GM13977 (cell line): Measurements from ENCODE around the gene CISTR.

ENCODE experiments used
- DNase-seq: peaks from one replicate; pipeline ENCODE4 v3.0.0; 2012; ENCODE audit warnings: low spot score
- in situ Hi-C: fragments of 300-500 bp; cut with MboI; formaldehyde crosslinking; loops from one replicate; pipeline ENCODE4 v1.12.0; 2022; ENCODE audit warnings: low sequenced_read_pairs, low pct_unique_long_range_greater_than_20kb, mixed read lengths, inconsistent platforms; ENCODE audit not compliant: unreplicated experiment
- TF ChIP-seq, protein P1 (sequence below): IDR thresholded peaks from 2 replicates; pipeline ENCODE4 v1.5.1; 2012; ENCODE audit warnings: mild to moderate bottlenecking, control low read depth; ENCODE audit not compliant: insufficient read depth; ENCODE audit errors: extremely low read depth, missing control alignments

Gene CISTR

DNA sequence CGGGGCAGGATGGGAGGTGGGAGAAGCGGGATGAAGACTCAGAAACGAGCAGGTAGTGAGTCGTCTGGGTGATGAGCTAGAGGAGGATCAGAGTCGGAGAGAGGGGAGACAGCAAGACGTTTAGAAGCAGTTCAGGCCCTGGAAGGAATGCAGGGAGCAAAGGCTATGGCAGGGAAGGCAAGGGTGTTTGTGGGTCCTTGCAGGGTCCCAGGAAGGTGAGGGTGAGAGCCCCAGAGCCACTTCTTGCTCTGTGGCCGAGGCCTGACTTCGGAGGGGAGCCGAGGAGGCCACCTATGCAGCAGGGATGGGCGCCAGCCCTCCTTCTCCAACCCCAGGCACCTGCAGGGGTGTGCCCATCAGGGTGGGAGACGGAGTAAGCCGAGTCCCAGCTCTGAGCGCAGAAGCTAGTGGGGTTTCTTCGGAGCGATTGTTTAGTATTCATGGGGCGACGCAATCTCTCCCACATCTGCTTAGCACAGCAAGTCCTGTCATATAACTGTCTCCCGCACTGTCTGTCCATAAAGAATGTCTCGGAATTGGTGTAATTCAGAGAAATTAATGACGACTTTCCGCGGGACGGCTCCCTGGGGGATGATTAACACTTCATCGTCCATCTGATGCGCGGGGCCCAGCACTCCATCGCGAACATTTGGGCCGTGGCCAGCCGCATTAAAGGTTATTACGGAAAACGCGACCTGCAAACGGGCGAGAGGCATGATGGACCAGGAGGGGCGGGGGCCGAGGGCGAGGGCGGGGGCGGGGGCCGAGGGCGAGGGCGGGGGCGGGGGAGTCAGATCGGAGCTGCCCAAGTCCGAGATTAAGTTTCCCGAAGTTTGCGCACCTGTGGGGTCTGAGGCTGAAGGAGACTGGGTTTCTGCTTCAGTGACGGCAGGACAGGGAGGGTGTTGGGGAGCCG lies 12.3 kb downstream of the CISTR start:
- DNase-seq, result no peak
- in situ Hi-C loops, result loop anchor here (5.0 kb wide), 1 partner anchor 37 kb away; no protein-coding TSS in a partner anchor
- TF ChIP-seq, protein P1, sequence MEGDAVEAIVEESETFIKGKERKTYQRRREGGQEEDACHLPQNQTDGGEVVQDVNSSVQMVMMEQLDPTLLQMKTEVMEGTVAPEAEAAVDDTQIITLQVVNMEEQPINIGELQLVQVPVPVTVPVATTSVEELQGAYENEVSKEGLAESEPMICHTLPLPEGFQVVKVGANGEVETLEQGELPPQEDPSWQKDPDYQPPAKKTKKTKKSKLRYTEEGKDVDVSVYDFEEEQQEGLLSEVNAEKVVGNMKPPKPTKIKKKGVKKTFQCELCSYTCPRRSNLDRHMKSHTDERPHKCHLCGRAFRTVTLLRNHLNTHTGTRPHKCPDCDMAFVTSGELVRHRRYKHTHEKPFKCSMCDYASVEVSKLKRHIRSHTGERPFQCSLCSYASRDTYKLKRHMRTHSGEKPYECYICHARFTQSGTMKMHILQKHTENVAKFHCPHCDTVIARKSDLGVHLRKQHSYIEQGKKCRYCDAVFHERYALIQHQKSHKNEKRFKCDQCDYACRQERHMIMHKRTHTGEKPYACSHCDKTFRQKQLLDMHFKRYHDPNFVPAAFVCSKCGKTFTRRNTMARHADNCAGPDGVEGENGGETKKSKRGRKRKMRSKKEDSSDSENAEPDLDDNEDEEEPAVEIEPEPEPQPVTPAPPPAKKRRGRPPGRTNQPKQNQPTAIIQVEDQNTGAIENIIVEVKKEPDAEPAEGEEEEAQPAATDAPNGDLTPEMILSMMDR, result no peak

DNA sequence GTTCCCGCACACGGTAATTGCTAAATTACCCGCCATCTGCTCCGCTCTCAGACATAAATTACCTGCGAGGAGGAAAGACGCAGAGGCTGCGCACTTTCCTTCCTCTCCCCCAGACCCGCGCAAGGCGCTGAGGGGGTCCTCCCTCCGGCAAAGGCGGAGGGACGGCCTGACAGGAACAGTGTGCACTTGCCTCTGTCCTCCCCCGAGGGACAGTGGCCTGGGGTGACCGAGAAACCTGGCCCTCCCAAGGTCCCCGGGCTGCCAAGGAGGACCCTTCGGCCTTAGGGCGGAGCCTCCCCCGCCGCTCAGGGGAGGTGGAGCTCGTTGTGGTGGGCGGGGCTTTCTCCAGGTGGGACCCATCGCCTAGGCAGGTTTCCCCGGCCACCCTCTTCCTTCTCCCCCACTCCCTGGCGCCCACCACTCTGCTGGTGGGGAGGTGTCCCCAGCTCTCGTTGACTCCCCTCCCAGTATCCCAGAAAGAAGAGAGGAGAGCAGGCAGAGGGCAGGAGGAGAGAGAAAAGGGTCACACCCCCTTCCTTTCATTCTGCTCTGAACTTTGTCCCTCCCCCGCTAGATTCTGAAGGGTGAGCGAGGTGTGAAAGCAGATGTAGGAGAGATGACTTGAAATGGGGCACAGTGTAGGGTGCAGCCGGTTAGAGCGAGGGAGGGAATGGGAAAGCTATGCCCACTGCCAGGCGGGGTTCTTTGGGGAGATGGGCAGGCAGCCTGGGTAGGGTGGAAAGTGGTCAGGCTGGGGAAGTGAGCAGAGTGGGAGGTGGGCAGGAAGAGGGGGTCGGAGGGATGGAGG lies 13.2 kb downstream of the CISTR start:
- DNase-seq, result no peak
- TF ChIP-seq, protein P1, result no peak

DNA sequence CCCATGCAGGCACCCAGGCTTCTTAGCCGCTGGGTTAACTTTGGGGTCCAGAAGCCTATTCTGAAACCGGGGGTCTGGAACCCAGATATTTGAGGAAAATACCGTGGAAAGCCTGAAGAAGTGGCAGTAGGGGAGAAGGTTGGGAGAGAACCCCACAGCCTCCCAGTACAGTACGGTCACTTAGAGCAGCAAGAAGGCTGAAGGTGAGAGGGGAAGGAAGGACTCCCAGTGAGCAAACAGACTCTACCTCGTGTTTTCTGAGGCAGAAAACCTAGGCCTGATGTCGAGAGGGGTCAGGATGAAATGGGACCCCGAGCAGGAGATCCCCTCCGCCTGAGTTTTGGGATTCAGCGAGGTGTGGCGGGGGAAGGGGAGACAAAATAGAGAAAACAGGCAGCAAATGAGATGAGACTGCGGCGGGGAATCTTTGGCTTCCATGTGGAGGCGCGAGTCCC lies 13.8 kb downstream of the CISTR start:
- in situ Hi-C loops, result no loop called here
- DNase-seq, result no peak
- TF ChIP-seq, protein P1, result no peak

More for the DNA sequence above, 13.2 kb downstream of the CISTR start:
- in situ Hi-C loops, result no loop called here

DNA sequence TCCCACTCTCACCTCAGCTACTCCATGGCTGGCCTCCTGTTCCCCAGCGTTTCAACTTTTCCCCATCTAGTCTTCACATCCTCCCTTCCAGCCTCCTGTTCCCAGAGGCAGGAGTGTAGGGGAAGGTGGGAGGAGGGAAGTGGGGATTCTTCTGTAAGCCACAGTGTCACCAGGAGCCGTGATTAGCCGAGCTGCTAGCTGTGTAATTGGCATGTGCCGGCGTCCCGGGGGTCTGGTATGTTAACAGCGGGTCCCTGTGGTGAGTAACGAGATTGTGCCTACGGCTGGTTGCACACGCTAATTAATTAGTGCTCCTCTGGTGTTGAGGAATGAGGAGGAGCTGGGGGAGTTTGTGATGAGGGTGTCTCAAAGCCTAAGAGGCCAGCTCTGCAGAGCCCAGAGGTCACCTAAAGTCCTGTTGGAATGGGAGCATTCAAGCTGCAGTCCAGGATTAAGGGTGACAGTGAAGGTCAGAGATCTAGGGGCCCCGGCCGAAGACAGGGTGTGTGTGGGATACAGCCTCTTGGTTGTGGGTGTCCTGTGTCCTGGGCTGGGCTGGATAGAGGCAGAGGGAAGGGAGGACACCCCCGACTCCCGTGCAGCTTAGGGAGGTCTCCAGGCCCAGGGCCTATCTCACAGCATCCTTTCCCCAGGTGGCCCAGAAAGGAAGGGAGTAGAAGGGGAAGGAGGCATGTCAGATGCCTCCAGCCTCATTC lies 14.5 kb downstream of the CISTR start:
- in situ Hi-C loops, result no loop called here
- TF ChIP-seq, protein P1, result no peak
- DNase-seq, result no peak

DNA sequence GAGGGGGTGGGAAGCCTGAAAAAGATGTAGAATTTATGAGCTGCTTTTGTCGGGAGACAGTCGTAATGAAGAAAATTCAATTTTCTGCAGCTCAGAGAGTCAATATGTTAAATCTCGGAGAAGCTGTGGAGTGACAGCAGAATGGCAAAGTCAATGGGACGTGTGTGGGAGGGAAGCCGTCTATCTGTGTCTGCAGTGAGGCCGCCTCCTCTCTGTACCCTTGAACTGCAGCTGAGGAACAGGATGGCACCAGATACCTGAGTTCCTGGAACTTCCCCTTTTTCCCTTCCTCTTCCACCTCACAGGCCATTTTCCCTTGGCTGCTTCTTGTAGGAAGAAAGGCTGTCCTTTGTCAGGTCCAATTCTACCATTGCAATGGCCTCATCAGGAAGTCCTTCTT lies 15.2 kb downstream of the CISTR start:
- TF ChIP-seq, protein P1, result no peak
- in situ Hi-C loops, result no loop called here
- DNase-seq, result no peak

DNA sequence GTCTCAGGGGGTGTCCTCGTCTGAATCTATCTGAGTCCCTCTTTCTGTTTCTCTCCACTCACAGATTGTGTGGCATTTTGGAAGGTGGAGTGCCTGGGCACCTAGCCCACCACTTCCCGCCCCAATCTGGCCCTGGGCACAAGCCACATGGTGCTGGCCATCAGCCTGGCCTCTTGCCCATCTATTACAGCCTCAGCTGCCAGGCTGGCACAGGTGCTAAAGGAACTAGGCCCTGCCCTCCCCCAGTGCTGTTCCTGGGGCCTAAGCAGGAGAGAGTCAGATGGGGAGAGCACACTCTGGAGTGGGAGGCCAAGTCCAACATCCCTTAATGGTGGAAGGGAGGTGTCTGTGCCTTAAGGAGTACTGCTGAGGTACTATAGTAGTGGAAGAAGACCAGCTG lies 16.2 kb downstream of the CISTR start:
- in situ Hi-C loops, result no loop called here
- TF ChIP-seq, protein P1, result no peak
- no peak for DNase-seq
